Upper lobe of right lung (tissue), 1 donor: ENCODE data around the gene PGGHG. TPM values are rescaled to one million over a fixed set of nuclear protein-coding genes. Genes with fewer than 3 reads are reported as not detected.

Experiments
- ATAC-seq: fragments of 200-7000 bp; cut with Tn5 transposase; one replicate; pipeline ENCODE4 v1.9.1; 2020; ENCODE audit warnings: mild to moderate bottlenecking, moderate library complexity
- DNase-seq: peaks from one replicate; pipeline ENCODE4 v3.0.0-alpha.2; 2020
- H3K27ac ChIP-seq: fragments of 200-600 bp; one replicate; pipeline ENCODE4 v1.8.0; 2022
- H3K27me3 ChIP-seq: fragments of 200-600 bp; one replicate; pipeline ENCODE4 v1.8.0; 2022; ENCODE audit warnings: mild to moderate bottlenecking
- H3K36me3 ChIP-seq: fragments of 200-600 bp; one replicate; pipeline ENCODE4 v1.8.0; 2022
- H3K4me1 ChIP-seq: fragments of 200-600 bp; one replicate; pipeline ENCODE4 v1.8.0; 2022
- H3K4me3 ChIP-seq: fragments of 200-600 bp; one replicate; pipeline ENCODE4 v1.8.0; 2022; ENCODE audit warnings: mild to moderate bottlenecking
- H3K9me3 ChIP-seq: fragments of 200-600 bp; one replicate; pipeline ENCODE4 v1.8.0; 2022
- intact Hi-C: fragments of 100-400 bp; cut with DNase I; formaldehyde crosslinking; loops from one replicate; pipeline ENCODE4 v1.11.0; 2022
- total RNA-seq: library from RNA; stranded (reverse); fragmentation: NEBNext Ultra II Directional; extraction: Animal tissue kit (Norgen Biotek cat#: 25700); gene quantifications from one replicate; pipeline ENCODE4 v1.2.1, GENCODE V29; 2021
- TF ChIP-seq, protein P1 (sequence below): fragments of 200-600 bp; IDR thresholded peaks from one replicate; pipeline ENCODE4 v1.8.0; 2022; ENCODE audit warnings: antibody characterized with exemption
- donor health status: DM: no; HTN: yes; CAD: no; lungs with severe emphysema.

PGGHG gene
- total RNA-seq, 1 donor from 2014 or later, result 105 TPM

GRCh38 chr11:269146-269890, 19.6 kb upstream of the PGGHG start:
- Histone ChIP-seq H3K4me1 (peaks cover 10% of the 10 kb centered on the region), H3K9me3 (peaks cover 5% of the 10 kb centered on the region), H3K4me3 (peak overlapping the region; percentile 37), H3K27ac (peak overlapping the region; percentile 85), H3K36me3 (no peaks in the 10 kb centered on the region), H3K27me3 (no peaks in the 10 kb centered on the region)
- TF ChIP-seq, protein P1, sequence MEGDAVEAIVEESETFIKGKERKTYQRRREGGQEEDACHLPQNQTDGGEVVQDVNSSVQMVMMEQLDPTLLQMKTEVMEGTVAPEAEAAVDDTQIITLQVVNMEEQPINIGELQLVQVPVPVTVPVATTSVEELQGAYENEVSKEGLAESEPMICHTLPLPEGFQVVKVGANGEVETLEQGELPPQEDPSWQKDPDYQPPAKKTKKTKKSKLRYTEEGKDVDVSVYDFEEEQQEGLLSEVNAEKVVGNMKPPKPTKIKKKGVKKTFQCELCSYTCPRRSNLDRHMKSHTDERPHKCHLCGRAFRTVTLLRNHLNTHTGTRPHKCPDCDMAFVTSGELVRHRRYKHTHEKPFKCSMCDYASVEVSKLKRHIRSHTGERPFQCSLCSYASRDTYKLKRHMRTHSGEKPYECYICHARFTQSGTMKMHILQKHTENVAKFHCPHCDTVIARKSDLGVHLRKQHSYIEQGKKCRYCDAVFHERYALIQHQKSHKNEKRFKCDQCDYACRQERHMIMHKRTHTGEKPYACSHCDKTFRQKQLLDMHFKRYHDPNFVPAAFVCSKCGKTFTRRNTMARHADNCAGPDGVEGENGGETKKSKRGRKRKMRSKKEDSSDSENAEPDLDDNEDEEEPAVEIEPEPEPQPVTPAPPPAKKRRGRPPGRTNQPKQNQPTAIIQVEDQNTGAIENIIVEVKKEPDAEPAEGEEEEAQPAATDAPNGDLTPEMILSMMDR, result no peak
- no peak for DNase-seq
- peak; percentile 43 for ATAC-seq
- intact Hi-C loops, result no loop called here

- DNase-seq, result peak; percentile 63
- Histone ChIP-seq H3K4me3 (no peak overlapping the region), H3K27me3 (no peaks in the 10 kb centered on the region), H3K9me3 (peaks cover 4% of the 10 kb centered on the region), H3K36me3 (no peaks in the 10 kb centered on the region), H3K4me1 (peaks cover 10% of the 10 kb centered on the region), H3K27ac (peak overlapping the region; percentile 85)
- ATAC-seq, result no peak
- intact Hi-C loops, result no loop called here
- TF ChIP-seq, protein P1, result no peak
Measured at GRCh38 chr11:270451-271318, 18.2 kb upstream of the PGGHG start.

- H3K4me1 ChIP-seq, result peaks cover 10% of the 10 kb centered on the region
- H3K27me3 ChIP-seq, result no peaks in the 10 kb centered on the region
- TF ChIP-seq, protein P1, result no peak
- H3K27ac ChIP-seq, result no peak overlapping the region
- DNase-seq (peak; percentile 53), ATAC-seq (no peak)
- intact Hi-C loops, result no loop called here
- no peaks in the 10 kb centered on the region for H3K9me3 ChIP-seq
- no peak overlapping the region for H3K4me3 ChIP-seq
- H3K36me3 ChIP-seq, result no peaks in the 10 kb centered on the region
Measured at GRCh38 chr11:271319-271715, 17.6 kb upstream of the PGGHG start.

- Histone ChIP-seq H3K9me3 (no peaks in the 10 kb centered on the region), H3K27ac (no peak overlapping the region), H3K4me1 (peaks cover 10% of the 10 kb centered on the region), H3K4me3 (no peak overlapping the region), H3K36me3 (no peaks in the 10 kb centered on the region), H3K27me3 (no peaks in the 10 kb centered on the region)
- intact Hi-C loops, result no loop called here
- ATAC-seq, result no peak
- TF ChIP-seq, protein P1, result no peak
- peak; percentile 56 for DNase-seq
Measured at GRCh38 chr11:272195-272930, 16.6 kb upstream of the PGGHG start.

GRCh38 chr11:272931-273198, 16.1 kb upstream of the PGGHG start:
- H3K27ac ChIP-seq, result no peak overlapping the region
- DNase-seq, result no peak
- H3K36me3 ChIP-seq, result no peaks in the 10 kb centered on the region
- H3K4me1 ChIP-seq, result peaks cover 7% of the 10 kb centered on the region
- ATAC-seq, result no peak
- peaks cover 2% of the 10 kb centered on the region for H3K27me3 ChIP-seq
- H3K9me3 ChIP-seq, result no peaks in the 10 kb centered on the region
- TF ChIP-seq, protein P1, result no peak
- intact Hi-C loops, result no loop called here
- no peak overlapping the region for H3K4me3 ChIP-seq
